ENCODE data around the gene ANG.
"Not testable (repeated sequence)": the region's sequence is repeated elsewhere in the genome, so short reads cannot be mapped to it uniquely, and the experiment has no call there.

The ANG gene
- total RNA-seq, result 0.17 to 1.1 (median 0.37) reads per million in 18 experiments

GRCh38 chr14:20688167-20688839, at the start of gene ANG:
ANG (plus strand) TSS chr14:20688764; CDS start chr14:20693565, 4,801 bp downstream.
- DNase-seq, result no peak

- no peak for DNase-seq
Measured at GRCh38 chr14:20641591-20641990, 47.0 kb upstream of the ANG start, which contains the start of gene OR6S1. OR6S1 (minus strand) TSS chr14:20641691; CDS start chr14:20641691, 0 bp downstream.

GRCh38 chr14:20642182-20642581, 46.4 kb upstream of the ANG start:
- no peak for DNase-seq

GRCh38 chr14:20642755-20643154, 45.8 kb upstream of the ANG start:
- not testable (repeated sequence) for DNase-seq

- no peak for DNase-seq
Measured at GRCh38 chr14:20644520-20644919, 44.0 kb upstream of the ANG start.

GRCh38 chr14:20645481-20645880, 43.1 kb upstream of the ANG start:
- DNase-seq, result no peak

GRCh38 chr14:20652996-20653975, 35.3 kb upstream of the ANG start:
- peak; percentile 16 to 35 for DNase-seq

GRCh38 chr14:20655851-20656250, 32.7 kb upstream of the ANG start:
- DNase-seq, result no peak

- DNase-seq, result no peak
Measured at GRCh38 chr14:20656274-20656673, 32.3 kb upstream of the ANG start.

- DNase-seq, result peak in 1 of 2 donors; percentile 19
Measured at GRCh38 chr14:20657216-20658211, 31.1 kb upstream of the ANG start.

GRCh38 chr14:20658246-20658645, 30.3 kb upstream of the ANG start:
- no peak for DNase-seq

- no peak for DNase-seq
Measured at GRCh38 chr14:20659336-20659735, 29.2 kb upstream of the ANG start.

GRCh38 chr14:20659813-20660395, 28.7 kb upstream of the ANG start:
- no peak for DNase-seq

GRCh38 chr14:20661197-20661596, 27.4 kb upstream of the ANG start:
- no peak for DNase-seq

GRCh38 chr14:20662968-20663732, 25.4 kb upstream of the ANG start:
- DNase-seq, result peak; percentile 70 to 79

- DNase-seq, result not testable (repeated sequence)
Measured at GRCh38 chr14:20666400-20666961, 22.1 kb upstream of the ANG start.

GRCh38 chr14:20667957-20668356, 20.6 kb upstream of the ANG start:
- DNase-seq, result peak in 1 of 2 donors; percentile 26

GRCh38 chr14:20668969-20669368, 19.6 kb upstream of the ANG start:
- no peak for DNase-seq

- no peak for DNase-seq
Measured at GRCh38 chr14:20671597-20672283, 16.8 kb upstream of the ANG start.

GRCh38 chr14:20675669-20676068, 12.9 kb upstream of the ANG start:
- no peak for DNase-seq
